GM12878 (cell line): ENCODE data around the gene TLX1. TPM values are rescaled to one million over a fixed set of nuclear protein-coding genes. Genes with fewer than 3 reads are reported as not detected.

Experiments
- ATAC-seq: fragments of 200-7000 bp; cut with Tn5 transposase; 3 replicates; pipeline ENCODE4 v1.9.1; 2020; ENCODE audit warnings: mild to moderate bottlenecking, moderate library complexity
- BruUV-seq: library from RNA; stranded (reverse); fragments of 400-500 nt; replicated peaks from 2 replicates; lab custom pipeline; 2021; lab: Mats Ljungman, UMichigan
- CTCF ChIA-PET: fragments of 300-600 bp; sonication (Branson Sonifier 250); formaldehyde crosslinking; extraction: SDS; loops from one replicate; lab custom pipeline; 2021; ENCODE audit warnings: inconsistent platforms; lab: Yijun Ruan, JAX
- POLR2A ChIA-PET: fragments of 350-600 bp; formaldehyde crosslinking; extraction: SDS; loops from one replicate; lab custom pipeline; 2021; ENCODE audit warnings: inconsistent platforms; lab: Charles Lee
- RAD21 ChIA-PET: fragments of 300-600 bp; sonication (Branson Sonifier 250); formaldehyde crosslinking; loops from one replicate; lab custom pipeline; 2023; ENCODE audit warnings: antibody characterized with exemption; ENCODE audit not compliant: unreplicated experiment; lab: Charles Lee
- SMC1A ChIA-PET: fragments of 300-600 bp; sonication (Branson Sonifier 250); formaldehyde crosslinking; loops from one replicate; lab custom pipeline; 2023; ENCODE audit not compliant: unreplicated experiment, uncharacterized antibody; lab: Charles Lee
- DNase-seq: peaks from one replicate; pipeline ENCODE4 v3.0.0-alpha.2; 2011; ENCODE audit warnings: low read depth, low spot score
- FAIRE-seq: peaks from 3 replicates; lab custom pipeline; 2011; peaks lifted over from hg19 to GRCh38; lab: Jason Lieb, UNC
- H2AFZ ChIP-seq: 2 replicates; pipeline ENCODE4 v1.6.0; 2011; ENCODE audit warnings: low read depth, low read length, control low read depth; ENCODE audit not compliant: control insufficient read depth
- H3K27ac ChIP-seq: 2 replicates; pipeline ENCODE4 v1.5.1; 2011; ENCODE audit warnings: control low read depth; ENCODE audit not compliant: control insufficient read depth, insufficient read depth
- H3K27me3 ChIP-seq, 2 experiments: replicated peaks in 1 of 2; 2 replicates each; pipeline versions ENCODE4 v1.6.0 to v1.6.1; 2011; ENCODE audit warnings: low read length in 1 of 2; ENCODE audit not compliant: control insufficient read depth in 2 of 2, insufficient read depth in 2 of 2
- H3K36me3 ChIP-seq, 2 experiments: 2 replicates each; pipeline ENCODE4 v1.5.1; 2011; ENCODE audit warnings: low read length in 1 of 2; ENCODE audit not compliant: control insufficient read depth in 2 of 2, insufficient read depth in 2 of 2
- H3K4me1 ChIP-seq: 2 replicates; pipeline ENCODE4 v1.6.1; 2011; ENCODE audit warnings: mild to moderate bottlenecking, low read length, moderate library complexity, mixed read lengths; ENCODE audit not compliant: control insufficient read depth, insufficient read depth
- H3K4me2 ChIP-seq: 2 replicates; pipeline ENCODE4 v1.6.0; 2011; ENCODE audit warnings: control low read depth; ENCODE audit not compliant: control insufficient read depth, insufficient read depth
- H3K4me3 ChIP-seq: fragments of 200-600 bp; sonication (generic); 2 replicates; pipeline ENCODE4 v1.5.1; 2016
- H3K79me2 ChIP-seq: 2 replicates; pipeline ENCODE4 v1.6.0; 2011; ENCODE audit warnings: low read length; ENCODE audit not compliant: control insufficient read depth, insufficient read depth
- H3K9ac ChIP-seq: 2 replicates; pipeline ENCODE4 v1.8.0; 2011; ENCODE audit warnings: low read length, control low read depth, mixed read lengths; ENCODE audit not compliant: control insufficient read depth, insufficient read depth
- H3K9me3 ChIP-seq: replicated peaks from 3 replicates; pipeline ENCODE4 v1.5.1; 2011; ENCODE audit warnings: mild to moderate bottlenecking, low read length; ENCODE audit not compliant: control insufficient read depth, insufficient read depth
- H4K20me1 ChIP-seq: 2 replicates; pipeline ENCODE4 v1.6.0; 2011; ENCODE audit not compliant: control insufficient read depth, insufficient read depth
- ASH2L ChIP-seq: fragments of 300-600, 200-600 bp; sonication (generic); IDR thresholded peaks from 2 replicates; pipeline ENCODE4 v1.6.1; 2017; ENCODE audit warnings: low read depth, mild to moderate bottlenecking, borderline replicate concordance
- ATF7 ChIP-seq: fragments of 450-650 bp; IDR thresholded peaks from 2 replicates; pipeline ENCODE4 v1.6.1; 2016; ENCODE audit warnings: low read depth, mild to moderate bottlenecking
- CUX1 ChIP-seq: IDR thresholded peaks from 2 replicates; pipeline ENCODE4 v1.6.1; 2012; ENCODE audit warnings: improper control_type of control experiment, low read depth, low read length; ENCODE audit not compliant: insufficient replicate concordance
- E4F1 ChIP-seq: fragments of 450-650 bp; IDR thresholded peaks from 2 replicates; pipeline ENCODE4 v1.6.1; 2018; ENCODE audit warnings: borderline replicate concordance, mild to moderate bottlenecking; ENCODE audit not compliant: partially characterized antibody
- HSF1 ChIP-seq: fragments of 150-350 bp; IDR thresholded peaks from 2 replicates; pipeline ENCODE4 v1.6.1; 2014; ENCODE audit warnings: mild to moderate bottlenecking, low read depth, low read length
- IRF4 ChIP-seq: IDR thresholded peaks from 2 replicates; pipeline ENCODE4 v1.6.1; 2011; ENCODE audit warnings: low read depth, low read length
- JUNB ChIP-seq: IDR thresholded peaks from 2 replicates; pipeline ENCODE4 v1.6.1; 2016; ENCODE audit warnings: antibody characterized with exemption, mild to moderate bottlenecking
- KLF5 ChIP-seq: fragments of 450-650 bp; IDR thresholded peaks from 2 replicates; pipeline ENCODE4 v1.6.1; 2014; ENCODE audit warnings: mild to moderate bottlenecking; ENCODE audit not compliant: partially characterized antibody
- MXI1 ChIP-seq: fragments of 150-350 bp; IDR thresholded peaks from 2 replicates; pipeline ENCODE4 v1.6.1; 2011; ENCODE audit warnings: low read depth, mild to moderate bottlenecking, inconsistent platforms, low read length, improper control_type of control experiment
- SIN3A ChIP-seq: IDR thresholded peaks from 2 replicates; pipeline ENCODE4 v1.6.1; 2012; ENCODE audit warnings: low read depth, low read length, improper control_type of control experiment
- SP1 ChIP-seq: IDR thresholded peaks from one replicate; pipeline ENCODE4 v1.6.1; 2011; ENCODE audit warnings: low read depth, low read length
- USF1 ChIP-seq: IDR thresholded peaks from 2 replicates; pipeline ENCODE4 v1.6.1; 2011; ENCODE audit warnings: borderline replicate concordance, low read depth, mild to moderate bottlenecking, moderate library complexity, mixed read lengths, low read length; ENCODE audit not compliant: insufficient read depth; ENCODE audit errors: extremely low read length
- WGBS: methylation state at CpG from one replicate; pipeline ENCODE4 v1.1.6; 2016; ENCODE audit warnings: low lambda C conversion rate; ENCODE audit not compliant: insufficient replicate concordance, insufficient coverage; ENCODE audit errors: missing lambda C conversion rate; 5-methylcytosine and 5-hydroxymethylcytosine counted together
- in situ Hi-C: fragments of 300-500 bp; cut with MboI; formaldehyde crosslinking; loops from 9 replicates; pipeline ENCODE4 v1.14.3; 2018; ENCODE audit warnings: mixed read lengths
- intact Hi-C: fragments of 100-400 bp; cut with micrococcal nuclease; formaldehyde crosslinking; loops from one replicate; pipeline ENCODE4 v1.14.2; 2022; ENCODE audit not compliant: unreplicated experiment
- polyA plus RNA-seq, 11 experiments: library from polyadenylated mRNA; depleted of rRNA in 4 of 11; unstranded in 6 of 11; stranded (reverse) in 5 of 11; fragments of >200 nt; fragmentation: Nextera tagmentation in 4 of 11; fragmentation: Illumina TruSeq in 1 of 11; extraction: Ambion mirVana in 4 of 11; extraction: Trizol in 1 of 11; gene quantifications; 1 replicate in 1 of 11; 2 replicates in 10 of 11; pipeline versions ENCODE4 v1.2.1 to v1.2.3, GENCODE V29; 2011 to 2016; ENCODE audit warnings: inconsistent platforms in 2 of 11, missing spikeins in 2 of 11, low read depth in 1 of 11
- total RNA-seq, 4 experiments: library from RNA; depleted of rRNA in 3 of 4; stranded (reverse); fragments of >200 nt in 3 of 4; fragmentation: Illumina TruSeq in 1 of 4; extraction: Trizol in 1 of 4; gene quantifications; 2 replicates each; pipeline versions ENCODE4 v1.2.1 to v1.2.3, GENCODE V29; 2013 to 2021

The TLX1 gene
- total and polyA plus RNA-seq, 10 of the 15 experiments (the other 5 are each of a cell fraction or from before 2014, with no cell fraction given): not detected

- no peak for TF ChIP-seq USF1
- TF ChIP-seq SIN3A: no peak
- TF ChIP-seq CUX1: no peak
- no peak for TF ChIP-seq JUNB
Measured at GRCh38 chr10:101099901-101100300, 31.2 kb upstream of the TLX1 start (continued).

GRCh38 chr10:101101372-101101881, 29.7 kb upstream of the TLX1 start:
- SMC1A ChIA-PET: interaction anchor here (1.0 to 1.2 kb wide), 2 partner anchors 41 to 62 kb away, joined by 3 to 4 read pairs; no protein-coding TSS in a partner anchor
- CTCF ChIA-PET: interaction anchor here (1.0 to 13.8 kb wide), 4 partner anchors 10 to 51 kb away, joined by 3 to 231 read pairs (median 4); no protein-coding TSS in a partner anchor
- 39% methylated on average over 4 of the region's 4 CpGs for WGBS
- Histone ChIP-seq H3K36me3 (no peaks in the 10 kb centered on the region), H4K20me1 (no peaks in the 10 kb centered on the region), H3K9me3 (no peaks in the 10 kb centered on the region), H3K4me3 (no peak overlapping the region), H3K9ac (no peak overlapping the region), H3K4me2 (no peak overlapping the region), H3K27me3 (peaks cover 0 to 2% of the 10 kb centered on the region in 2 experiments; a peak in 2 of 4 replicates), H3K27ac (no peak overlapping the region), H3K4me1 (no peaks in the 10 kb centered on the region), H3K79me2 (no peaks in the 10 kb centered on the region), H2AFZ (no peak overlapping the region)
- no TSS peak for BruUV-seq
- no peak for DNase-seq
- ATAC-seq: no peak
- FAIRE-seq: no peak
- POLR2A ChIA-PET: no interaction called here
- intact Hi-C loops: no loop called here
- in situ Hi-C loops: no loop called here
- RAD21 ChIA-PET: interaction anchor here (0.7 to 2.5 kb wide), 3 partner anchors 10 to 60 kb away, joined by 3 to 10 read pairs (median 8); no protein-coding TSS in a partner anchor
- TF ChIP-seq ASH2L (no peak), SP1 (no peak), HSF1 (no peak), KLF5 (no peak), IRF4 (no peak), ATF7 (no peak), MXI1 (no peak), E4F1 (no peak)
